IPS-18c (cell line): ENCODE measurements around the gene RAB7A.
"Not testable (repeated sequence)": the region's sequence is repeated elsewhere in the genome, so short reads cannot be mapped to it uniquely, and the experiment has no call there.

Experiments used
- H3K4me3 ChIP-seq: 2 replicates; pipeline ENCODE4 v1.7.0; 2013; ENCODE audit warnings: low read depth, mild to moderate bottlenecking, low read length, moderate library complexity; ENCODE audit not compliant: insufficient read depth
- H3K9me3 ChIP-seq: one replicate; pipeline ENCODE4 v1.6.1; 2013; ENCODE audit warnings: mild to moderate bottlenecking, low read length, moderate library complexity; ENCODE audit not compliant: control insufficient read depth, insufficient read depth

The RAB7A gene

DNA sequence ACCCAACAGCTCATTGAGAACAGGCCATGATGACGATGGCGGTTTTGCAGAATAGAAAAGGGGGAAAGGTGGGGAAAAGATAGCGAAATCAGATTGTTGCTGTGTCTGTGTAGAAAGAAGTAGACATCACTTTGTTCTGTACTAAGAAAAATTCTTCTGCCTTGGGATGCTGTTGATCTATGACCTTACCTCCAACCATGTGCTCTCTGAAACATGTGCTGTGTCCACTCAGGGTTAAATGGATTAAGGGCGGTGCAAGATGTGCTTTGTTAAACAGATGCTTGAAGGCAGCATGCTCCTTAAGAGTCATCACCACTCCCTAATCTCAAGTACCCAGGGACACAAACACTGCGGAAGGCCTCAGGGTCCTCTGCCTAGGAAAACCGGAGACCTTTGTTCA, 47.6 kb downstream of the RAB7A start:
- not testable (repeated sequence) for H3K9me3 ChIP-seq, H3K4me3 ChIP-seq

DNA sequence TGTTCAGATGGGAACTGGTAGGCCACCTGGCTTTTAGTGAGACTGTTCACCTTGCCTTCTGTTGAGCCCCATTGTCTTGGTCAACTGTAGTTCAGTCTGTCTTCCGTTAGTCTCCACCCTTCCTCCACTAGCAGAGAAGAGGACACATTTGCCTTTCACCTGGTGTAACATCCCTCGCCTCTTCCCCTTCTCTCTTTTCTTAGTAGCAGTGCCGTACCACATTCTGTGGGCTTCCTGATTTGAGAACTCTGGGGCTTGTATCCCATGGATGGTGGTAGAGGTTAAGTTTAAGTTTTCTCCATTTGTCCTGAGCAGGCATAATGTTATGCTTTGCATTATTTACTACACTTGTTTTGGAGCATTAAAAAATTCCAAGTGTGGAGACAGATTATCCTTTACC, 49.3 kb downstream of the RAB7A start:
- H3K9me3 ChIP-seq, result peaks cover 3% of the 10 kb centered on the region

DNA sequence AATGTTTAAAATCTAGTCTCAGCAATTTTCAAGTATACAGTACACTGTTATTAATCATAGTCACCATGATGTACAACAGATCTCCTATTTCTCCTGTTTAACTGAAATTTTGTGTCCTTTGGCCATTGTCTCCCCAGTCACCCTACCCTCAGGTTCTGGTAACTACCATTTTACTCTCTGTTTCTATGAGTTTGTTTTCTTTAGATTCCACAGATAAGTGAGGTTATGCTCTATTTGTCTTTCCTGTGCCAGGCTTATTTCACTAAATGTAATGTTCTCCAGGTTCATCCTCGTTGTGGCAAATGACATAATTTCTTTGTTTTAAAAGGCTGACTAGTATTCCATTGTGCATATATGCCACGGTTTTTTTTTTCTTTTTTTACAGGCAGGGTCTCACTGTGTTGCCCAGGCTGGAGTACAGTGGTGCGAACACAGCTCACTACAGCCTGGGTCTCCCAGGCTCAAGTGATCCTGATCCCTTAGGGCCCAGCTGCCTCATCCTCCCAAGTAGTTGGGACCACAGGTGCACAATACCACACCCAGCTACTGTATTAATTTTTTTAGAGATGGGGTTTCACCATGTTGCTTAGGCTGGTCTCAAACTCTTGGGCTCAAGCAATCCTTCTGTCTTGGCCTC, 50.0 kb downstream of the RAB7A start:
- H3K9me3 ChIP-seq, result peaks cover under 1% of the 10 kb centered on the region
- H3K4me3 ChIP-seq, result no peak overlapping the region

More for the DNA sequence above, 49.3 kb downstream of the RAB7A start:
- H3K4me3 ChIP-seq, result no peak overlapping the region

DNA sequence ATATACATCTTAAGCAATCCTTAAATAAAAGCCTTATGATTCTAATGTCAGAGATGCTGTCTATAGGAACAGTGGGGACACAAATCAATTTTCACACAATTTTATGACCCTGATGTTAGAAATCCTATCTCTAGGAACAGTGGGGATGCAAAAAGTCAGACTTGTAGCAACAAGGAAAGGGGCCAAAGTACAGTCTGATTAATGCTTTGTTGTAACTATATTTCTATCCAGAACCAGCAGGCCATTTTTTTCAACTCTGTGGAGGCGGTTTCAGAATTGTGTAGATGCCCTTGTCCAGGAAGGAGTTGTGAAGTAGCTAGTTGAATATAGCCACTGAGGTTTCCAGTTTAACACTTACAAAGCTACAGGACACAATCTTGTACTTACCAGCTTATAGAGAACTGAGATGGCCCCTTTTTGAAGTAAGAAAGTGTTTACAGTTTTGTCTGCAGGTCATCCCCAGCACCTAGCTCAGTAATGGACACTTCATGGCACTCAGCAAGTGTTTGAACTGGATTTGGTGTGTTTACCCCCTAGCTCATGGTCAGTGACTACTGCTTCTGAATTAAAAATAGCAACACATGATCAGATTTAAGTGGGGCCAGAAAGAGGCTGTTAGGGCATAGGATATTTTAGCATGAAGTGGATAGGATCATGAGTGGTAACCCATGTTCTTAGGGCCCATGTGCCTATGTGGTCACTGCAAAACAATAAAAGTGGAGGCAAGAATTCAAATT, 54.3 kb downstream of the RAB7A start:
- H3K4me3 ChIP-seq, result no peak overlapping the region
- H3K9me3 ChIP-seq, result no peaks in the 10 kb centered on the region

DNA sequence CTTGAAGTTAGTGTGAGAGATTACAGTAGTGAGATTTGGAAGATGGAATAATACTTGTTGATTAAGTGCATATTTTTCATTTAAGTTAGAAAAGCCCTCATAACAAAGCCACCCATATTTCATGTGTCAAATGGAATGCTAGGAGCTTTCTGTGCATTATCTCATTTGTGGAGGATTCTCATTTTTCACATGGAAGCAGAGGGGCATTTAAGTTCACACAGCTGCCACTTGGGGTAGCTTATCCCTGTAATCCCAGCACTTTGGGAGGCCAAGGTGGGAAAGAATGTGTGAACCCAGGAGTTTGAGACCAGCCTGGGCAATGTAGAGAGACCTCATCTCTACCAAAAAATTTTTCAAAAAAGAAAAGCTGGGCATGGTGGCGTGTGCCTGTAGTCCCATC, 55.2 kb downstream of the RAB7A start:
- Histone ChIP-seq H3K9me3 (no peaks in the 10 kb centered on the region), H3K4me3 (no peak overlapping the region)

DNA sequence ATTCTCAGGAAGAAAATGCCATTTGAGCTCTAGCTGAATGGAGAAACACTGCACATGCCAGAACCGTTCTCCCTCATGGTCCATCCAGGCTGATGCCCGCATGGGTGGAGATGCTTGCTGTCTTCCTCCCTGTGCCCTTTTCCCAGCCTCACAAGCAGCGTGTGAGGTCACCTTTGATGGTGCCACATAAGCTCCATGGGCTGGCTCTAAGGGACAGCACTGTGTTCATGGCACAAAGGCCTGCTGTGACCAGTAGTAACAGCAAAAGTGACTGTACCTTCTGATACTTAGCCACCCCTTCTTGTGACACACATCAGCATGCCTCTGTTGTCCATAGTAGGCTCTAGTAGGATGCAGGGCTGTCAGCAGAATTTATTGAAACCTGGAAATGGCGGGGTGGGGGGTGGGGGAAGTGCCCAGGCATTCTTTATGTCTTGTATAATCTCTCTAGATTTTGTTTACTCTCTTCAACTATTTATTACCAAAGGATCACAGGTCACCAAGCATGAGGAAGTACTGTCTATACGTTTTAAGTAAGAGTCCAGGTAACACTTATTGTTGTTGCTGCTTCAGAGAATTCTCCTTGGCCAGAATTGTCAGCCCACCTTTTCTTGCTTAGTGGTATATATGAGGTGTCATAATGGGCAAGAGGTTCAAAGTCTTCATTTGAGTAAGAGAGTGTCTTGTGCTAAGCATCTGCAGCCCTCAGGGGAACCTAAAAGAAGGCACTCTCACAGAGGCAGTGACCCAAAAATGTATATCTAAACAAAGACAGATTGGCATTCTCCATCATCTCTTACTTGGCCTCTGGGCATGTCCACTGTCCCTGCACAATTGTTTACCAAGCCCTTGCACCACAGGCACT, 56.5 kb downstream of the RAB7A start:
- Histone ChIP-seq H3K4me3 (no peak overlapping the region), H3K9me3 (no peaks in the 10 kb centered on the region)

DNA sequence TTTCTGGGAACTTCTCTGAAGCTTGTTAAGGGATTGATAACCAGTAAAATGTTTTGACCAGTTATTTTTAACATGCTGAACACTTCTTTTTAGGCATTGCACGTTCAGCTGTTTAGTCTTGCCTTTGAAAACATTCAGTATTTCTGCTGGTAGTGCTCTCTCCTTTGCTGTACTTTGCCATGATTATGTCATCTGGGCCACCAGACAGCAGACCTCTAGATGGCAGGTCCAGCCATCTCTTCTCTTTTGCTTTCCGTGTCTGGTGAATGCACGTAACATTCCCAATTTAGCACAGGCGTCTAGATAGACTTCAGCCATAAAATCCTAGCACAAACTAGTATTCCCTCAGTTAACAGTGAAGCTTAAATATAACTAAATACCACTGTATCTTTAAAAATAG, 57.8 kb downstream of the RAB7A start:
- Histone ChIP-seq H3K9me3 (no peaks in the 10 kb centered on the region), H3K4me3 (no peak overlapping the region)

DNA sequence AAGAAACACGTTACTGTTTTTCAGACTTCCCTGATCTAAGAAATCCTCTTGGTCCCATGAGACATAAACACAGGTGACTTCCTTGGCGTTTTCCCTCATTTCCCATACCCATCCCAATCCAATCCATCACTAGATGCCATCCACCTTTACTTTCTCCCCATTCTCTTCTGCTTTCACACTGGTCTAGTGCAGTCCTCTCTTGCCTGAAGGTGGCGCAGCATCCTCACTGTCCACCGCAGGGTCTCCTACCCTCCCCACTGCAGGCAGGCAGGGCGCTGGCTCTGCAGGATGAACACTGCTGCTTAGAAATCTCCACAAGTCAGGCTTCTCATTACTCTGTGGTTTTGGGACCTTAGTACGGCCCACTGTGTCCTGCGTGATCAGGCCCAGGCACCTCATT, 58.2 kb downstream of the RAB7A start:
- Histone ChIP-seq H3K9me3 (no peaks in the 10 kb centered on the region), H3K4me3 (no peak overlapping the region)

DNA sequence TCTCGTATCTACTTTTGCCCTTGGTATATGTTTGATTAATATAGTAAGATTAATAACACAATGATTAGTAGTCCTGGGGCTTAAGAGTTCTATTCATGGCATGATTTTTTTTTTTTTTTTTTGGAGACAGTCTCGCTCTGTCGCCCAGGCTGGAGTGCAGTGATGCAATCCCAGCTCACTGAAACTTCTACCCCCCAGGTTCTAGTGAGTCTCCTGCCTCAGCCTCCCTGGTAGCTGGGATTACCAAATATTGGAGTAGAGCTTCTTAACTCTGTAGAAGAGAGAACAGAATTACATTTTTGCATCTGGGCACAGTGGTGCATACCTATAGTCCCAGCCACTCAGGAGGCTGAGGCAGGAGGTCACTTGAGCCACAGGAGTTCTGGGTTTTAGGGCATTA, 58.9 kb downstream of the RAB7A start:
- H3K4me3 ChIP-seq, result no peak overlapping the region
- no peaks in the 10 kb centered on the region for H3K9me3 ChIP-seq

DNA sequence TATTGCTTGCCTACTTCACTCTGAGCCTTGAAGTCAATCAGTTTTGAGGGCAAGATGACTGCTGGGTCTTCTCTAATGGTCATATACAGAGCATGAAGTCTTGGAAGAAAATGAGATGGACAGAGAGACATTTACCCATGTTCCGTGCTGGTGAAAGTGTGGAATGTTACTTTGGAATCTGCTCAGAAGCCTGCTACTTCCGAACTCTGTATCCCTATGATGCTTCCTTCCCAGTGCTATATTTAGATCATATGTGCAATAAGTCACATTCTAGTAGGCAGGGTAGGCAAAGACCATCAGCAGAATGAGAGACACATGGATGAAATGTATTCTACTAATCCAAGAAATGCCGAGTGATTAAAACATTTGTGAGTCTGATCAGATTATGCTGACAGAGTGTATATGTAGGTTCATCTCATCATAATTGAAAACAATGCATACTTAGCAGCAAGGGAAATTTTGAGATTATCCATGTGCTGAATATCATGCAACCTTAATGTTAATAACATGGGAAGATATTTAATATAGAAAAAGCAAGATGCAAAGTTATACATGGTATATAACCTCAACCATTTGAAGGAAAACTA, 60.5 kb downstream of the RAB7A start:
- H3K9me3 ChIP-seq, result no peaks in the 10 kb centered on the region
- no peak overlapping the region for H3K4me3 ChIP-seq

DNA sequence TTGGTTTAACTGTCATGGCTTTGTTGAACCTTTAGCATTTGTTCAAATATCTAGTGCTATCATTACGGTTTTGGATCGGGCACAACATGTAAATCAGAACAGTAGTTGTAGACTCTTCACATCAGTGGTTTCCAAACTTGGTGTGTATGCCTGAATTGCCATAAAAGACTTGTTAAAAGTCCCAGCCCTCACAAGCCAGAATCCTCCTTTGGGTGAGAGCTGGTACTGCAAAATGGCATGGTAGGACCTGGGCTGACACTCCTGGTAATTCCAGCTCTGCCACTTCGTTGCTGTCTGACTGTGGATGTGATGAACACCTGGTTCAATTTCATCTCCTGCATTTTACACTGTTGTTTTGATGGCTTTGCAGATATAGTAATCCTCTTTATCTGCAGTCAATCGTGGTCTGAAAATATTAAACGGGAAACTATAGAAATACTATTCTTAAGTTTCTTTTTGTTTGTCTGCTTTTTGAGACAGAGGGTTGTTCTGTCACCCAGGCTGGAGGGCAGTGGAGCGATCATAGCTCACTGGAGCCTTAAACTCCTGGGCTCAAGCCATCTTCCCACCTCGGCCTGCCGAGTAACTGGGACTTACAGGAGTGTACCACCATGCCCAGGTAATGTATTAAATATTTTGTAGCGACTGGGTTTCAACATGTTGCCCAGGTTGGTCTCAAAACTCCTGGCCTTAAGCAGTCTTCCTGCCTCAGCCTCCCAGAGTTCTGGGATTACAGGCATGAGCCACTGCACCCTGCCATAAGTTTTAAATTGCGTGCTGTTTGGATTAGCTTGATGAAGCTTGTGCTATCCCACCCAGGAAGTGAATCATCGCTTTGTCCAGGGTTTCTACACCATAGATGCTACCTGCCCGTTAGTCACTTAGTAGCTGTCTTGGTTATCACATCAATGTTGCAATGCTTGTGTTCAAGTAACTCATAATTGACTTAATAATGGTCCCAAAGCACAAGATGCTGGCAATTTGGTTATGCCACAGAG, 61.6 kb downstream of the RAB7A start:
- Histone ChIP-seq H3K9me3 (no peaks in the 10 kb centered on the region), H3K4me3 (no peak overlapping the region)

DNA sequence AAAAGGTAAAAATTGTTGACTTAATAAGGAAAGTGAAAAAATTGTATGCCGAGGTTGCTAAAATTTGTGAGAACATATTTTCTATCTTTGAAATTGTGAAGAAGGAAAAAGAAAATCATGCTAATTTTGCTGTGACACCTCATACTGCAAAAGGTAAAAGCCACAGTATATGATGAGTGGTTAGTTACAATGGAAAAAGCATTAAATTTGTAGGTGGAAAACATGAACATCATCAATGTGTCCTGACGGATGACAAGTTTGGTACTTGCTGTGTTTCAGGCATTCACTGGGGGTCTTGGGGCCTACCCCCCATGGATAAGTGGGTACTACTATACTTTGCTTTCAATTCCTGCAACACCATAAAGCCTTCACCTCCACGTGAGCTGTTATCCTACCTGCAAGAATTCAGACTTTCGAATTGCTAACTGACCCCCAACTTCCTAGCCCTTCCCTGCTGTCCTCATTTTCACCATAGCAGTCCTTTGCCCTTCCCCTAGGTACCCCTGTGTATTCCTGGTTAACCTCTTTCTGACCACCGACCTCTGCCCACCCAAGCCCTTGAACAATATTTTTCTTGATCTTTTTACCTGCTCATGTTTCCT, 62.4 kb downstream of the RAB7A start:
- H3K9me3 ChIP-seq, result no peaks in the 10 kb centered on the region
- H3K4me3 ChIP-seq, result no peak overlapping the region

DNA sequence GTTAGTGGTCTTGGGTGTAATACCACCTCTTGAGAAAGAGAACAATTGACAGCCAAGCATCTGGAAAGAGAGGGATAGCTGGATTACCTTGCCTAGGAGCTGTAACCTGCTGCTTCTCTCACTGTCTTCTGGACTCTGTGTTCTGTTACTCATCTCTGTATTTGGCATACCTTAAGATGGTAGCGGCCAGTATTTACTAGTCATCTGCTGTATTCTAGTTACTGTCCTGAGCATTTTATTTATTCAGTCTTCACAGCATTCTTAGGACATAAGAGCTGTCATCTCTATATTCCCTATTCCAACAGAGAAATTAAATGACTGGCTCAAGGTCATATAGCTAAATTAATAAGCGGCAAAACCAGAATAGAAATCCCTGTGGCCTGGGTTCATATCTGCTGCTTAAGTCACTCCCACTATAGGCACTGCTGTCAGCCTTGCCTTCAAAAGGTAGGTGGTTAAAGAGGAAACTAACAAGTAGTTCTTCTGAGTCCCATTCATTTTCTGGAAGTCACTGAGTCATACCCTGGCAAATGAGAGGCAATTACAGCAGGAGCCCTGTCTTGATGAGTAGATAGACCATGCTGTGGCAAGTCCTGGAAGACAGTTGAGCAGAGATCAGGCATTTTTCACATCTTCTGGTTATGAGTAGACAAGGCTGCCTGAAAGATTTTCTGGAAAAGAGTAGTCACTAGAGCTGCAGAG, 68.2 kb downstream of the RAB7A start:
- Histone ChIP-seq H3K4me3 (no peak overlapping the region), H3K9me3 (no peaks in the 10 kb centered on the region)

DNA sequence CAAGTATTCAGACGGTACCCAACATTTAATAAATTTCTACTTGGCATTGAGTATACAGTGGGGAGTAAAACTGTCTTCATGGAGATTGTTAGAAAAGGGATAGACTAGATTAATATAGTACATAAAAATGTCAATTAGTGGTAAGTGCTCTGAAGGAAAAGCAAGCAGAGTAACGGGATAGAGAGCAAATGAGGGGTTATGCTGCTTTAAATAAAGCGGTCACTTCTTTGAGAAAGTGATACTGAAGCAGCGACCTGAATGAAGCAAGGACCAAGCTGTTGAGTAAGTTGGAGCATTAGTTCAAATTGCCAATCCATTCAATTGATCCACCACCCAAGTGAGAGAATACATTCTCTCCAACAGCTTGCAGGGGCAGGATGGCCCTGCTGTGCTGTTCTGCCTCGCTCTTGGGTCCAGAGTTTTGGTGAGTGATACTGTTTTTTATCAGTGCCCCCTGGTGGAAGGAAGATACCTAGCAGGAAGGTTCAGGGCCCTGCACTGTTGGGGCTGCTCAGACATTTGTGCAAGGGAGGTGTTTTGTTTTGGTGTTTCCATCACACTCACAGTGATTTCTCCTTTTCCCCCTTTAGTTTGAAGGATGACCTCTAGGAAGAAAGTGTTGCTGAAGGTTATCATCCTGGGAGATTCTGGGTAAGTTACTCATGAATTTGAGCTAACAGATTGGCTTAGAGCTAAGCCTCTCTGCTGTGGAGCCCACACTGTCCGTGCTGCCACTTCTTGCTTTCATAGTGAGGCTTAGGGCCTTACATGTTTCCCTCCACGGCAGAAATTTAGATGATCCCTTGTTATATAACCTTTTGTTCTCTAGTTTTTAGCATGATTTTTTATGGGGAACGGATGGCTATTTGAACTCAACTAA, 69.0 kb downstream of the RAB7A start:
- no peak overlapping the region for H3K4me3 ChIP-seq
- no peaks in the 10 kb centered on the region for H3K9me3 ChIP-seq

DNA sequence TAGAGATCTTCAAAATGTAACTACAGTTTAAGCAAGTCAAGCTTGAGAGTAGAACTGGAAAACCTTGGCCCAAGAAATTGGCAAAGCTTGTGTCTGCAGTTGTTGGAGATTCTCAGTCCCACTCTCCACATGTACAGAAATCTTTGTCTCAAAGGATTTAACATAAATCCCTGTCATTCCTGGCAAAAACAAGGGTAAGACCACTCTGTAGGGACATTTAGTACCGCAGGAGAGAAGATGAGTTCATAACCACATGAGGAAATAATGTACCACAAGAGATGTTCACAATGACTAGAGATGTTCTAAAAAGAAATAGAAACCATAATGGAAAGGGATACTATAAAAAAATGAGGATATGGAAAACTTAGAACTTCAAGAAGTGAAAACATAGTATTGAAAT, 73.7 kb downstream of the RAB7A start:
- no peak overlapping the region for H3K4me3 ChIP-seq

More for the DNA sequence above, 73.7 kb downstream of the RAB7A start:
- H3K9me3 ChIP-seq, result no peaks in the 10 kb centered on the region
